Measurements from ENCODE around the gene ANKRD52.
"Not testable (repeated sequence)": the region's sequence is repeated elsewhere in the genome, so short reads cannot be mapped to it uniquely, and the experiment has no call there.

Gene ANKRD52

DNA sequence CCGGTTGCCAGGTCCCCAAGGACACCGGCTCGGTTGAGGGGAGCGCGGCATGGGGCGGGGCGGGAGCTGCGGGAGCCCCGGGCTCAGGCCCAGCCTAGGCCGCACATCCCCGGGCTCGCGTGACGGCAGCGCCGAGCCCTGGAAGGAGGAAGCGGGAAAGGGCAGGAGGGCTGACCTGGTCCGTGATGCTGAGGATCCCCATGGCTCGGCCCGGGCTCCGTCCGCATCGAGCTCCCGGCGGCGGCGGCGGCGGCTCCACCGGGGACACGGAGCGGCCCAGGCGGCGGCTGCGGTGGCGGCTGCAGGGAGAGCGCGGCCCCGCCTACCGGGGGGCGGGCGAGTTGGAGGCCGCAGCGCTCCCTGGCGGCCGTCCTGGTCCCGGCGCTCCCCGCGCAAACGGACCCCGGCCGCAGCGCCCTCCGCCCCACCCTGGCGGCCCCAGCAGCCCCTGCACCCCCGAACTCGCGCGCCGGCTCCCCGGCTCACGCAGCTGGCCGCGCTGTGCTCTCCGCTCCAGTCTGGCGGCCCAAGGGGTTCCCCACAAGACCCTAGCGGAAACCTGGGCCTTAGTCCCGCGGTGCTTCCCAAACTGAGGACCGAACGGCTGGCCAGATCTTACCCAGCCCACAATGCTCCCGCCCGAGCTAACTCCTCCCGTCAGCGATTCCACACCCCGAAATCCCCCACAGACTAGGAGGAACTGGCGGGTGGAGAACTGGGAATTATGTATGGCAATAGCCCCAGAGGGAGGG is at the start of gene ANKRD52:
Gene ANKRD52 (minus strand): TSS at position 317 of the 752 bp plus-strand sequence. CDS start 115 bp downstream, at position 202.
- DNase-seq: peak; percentile 83

DNA sequence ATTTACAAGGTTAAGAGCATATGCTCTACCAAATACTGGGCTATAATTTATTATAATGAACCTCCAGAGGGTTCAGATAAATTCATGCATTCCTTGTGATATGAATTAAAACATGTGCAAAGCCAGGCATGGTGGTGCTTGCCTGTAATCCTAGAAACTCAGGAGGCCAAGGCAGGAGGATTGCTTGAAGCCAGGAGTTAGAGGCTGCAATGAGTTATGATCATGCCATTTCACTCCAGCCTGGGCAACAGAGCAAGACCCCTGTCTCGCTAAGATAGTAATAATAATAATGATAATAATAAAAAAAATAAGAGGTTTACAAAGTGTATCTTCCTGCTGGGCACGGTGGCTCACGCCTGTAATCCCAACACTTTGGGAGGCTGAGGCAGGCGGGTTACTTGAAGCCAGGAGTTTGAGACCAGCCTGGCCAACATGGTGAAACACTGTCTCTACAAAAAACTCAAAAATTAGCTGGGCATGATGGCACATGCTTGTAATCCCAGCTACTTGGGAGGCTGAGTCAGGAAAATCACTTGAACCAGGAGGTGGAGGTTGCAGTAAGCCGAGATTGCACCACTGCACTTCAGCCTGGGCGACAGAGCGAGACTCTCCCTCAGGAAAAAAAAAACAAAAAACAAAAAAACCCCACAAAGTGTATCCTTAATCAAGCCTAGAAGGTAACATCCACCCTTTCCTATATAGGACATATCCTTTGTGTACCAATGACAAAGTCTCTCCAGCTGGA is 49.2 kb upstream of the ANKRD52 start:
- DNase-seq: no peak

DNA sequence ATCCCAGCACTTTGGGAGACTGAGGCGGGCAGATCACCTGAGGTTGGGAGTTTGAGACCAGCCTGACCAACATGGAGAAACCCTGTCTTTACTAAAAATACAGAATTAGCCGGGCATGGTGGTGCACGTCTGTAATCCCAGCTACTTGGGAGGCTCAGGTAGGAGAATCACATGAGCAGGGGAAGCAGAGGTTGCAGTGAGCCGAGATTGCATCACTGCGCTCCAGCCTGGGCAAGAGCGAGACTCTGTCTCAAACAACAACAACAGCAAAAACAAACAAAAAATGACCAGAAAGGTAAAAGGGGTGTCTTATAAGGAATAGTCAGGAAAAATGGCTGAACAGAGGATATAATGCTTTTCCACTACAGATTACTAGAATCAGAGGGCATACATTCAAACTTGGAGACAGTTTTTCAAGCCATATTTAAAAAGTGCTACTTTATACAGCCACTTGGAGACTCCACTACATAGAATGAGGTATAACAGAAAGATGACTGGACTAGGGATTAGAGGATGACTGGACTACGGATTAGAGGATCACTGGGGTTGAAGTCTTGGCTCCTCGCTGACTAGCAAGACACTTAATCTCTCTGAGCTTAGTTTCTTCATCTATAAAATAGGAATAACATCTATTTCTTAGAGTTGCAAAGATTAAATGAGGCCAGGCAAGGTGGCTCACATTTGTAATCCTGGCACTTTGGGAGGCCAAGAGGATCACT is 46.8 kb upstream of the ANKRD52 start:
- DNase-seq: no peak

DNA sequence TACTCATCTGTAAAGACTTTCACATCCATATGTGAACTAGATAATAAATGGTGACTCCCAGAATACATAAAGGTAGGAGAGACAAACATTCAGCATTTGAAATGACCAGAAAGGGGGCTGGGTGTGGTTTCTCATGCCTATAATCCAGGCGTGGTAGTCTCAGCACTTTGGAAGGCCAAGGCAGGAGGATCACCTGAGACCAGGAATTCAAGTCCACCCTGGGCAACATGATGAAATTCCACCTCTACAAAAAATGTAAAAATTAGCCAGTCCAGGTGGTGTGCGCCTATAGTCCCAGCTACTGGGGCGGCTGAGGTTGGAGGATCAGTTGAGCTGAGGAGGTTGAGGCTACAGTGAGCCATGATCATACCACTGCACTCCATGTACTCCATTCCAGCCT is 46.1 kb upstream of the ANKRD52 start:
- no peak for DNase-seq

DNA sequence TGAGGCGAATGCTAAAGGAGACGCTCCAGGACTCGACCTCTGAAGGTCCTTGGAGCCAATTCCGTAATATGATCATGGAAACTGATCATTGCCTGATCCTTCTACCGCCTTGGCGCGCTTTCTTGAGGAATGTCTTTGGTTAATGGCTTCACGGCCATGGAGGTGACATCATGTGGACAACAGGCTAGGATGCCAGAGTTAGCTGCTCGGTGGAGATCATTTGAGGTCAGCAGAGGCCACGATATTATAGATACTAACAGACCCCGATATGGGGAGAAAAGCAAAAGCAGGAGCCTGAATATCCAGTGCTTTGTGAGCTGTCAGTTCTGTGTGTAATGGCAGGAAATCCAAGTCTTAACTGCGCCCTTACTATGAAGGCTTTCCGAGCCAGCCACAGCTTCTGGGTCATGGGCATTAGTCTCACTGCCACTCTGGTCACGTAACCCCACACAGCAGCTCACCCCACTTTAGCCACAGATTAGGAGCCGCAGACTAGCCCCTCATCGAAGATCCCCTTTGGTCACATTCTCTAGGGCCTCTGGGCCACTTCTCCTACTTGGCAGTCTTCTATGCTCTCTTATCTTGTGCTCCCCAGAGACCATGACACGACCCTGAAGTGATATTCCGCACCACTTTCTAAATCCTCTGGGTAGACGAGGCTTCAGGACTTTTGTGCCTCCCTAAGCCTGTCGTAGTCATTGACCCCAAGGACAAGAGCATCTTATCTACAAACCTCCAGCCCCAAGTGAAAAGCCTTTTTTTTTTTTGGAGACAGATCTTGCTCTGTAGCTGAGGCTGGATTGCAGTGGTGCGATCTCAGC is 42.7 kb upstream of the ANKRD52 start:
- DNase-seq: no peak

DNA sequence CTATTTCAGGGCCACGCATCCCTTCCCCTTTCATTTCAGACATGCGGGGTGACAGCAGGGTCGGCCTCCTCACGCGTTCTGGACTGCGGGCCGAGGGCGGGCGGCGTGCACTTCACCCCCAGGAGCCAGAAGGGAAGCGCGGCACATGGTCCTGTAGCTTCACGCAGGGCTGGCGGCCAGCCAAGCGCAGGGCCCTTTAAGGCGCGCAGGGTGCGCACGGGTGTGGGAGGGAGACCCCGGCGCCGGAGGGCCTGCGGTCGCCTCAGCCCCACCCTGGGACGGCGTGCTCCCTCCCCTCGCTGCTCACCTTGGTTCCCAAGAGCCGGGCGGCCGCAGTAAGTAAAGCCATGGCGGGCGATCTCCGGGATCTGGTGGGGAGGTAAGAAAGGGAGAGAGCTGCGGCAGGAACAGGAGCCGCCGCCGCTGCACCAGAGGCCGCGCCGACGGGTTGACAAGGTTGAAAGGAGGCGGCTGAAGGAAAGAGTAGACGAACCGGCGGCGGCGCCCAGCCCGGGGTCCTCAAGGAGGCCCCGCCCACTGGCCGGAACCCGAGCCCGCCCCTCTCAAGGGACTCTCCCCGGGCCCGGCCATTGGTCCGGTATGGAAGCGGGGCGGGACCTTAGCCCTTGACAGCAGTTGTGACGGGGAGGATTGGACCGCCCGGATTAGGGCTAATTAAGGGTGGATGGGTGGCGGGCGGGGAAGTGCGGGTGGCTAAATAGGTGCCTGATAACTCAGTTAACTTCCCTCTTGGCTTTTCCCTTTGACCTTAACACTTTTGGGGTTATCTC is 41.9 kb upstream of the ANKRD52 start, which contains the start of gene CS:
Gene CS (minus strand): TSS at position 478 of the 791 bp plus-strand sequence. CDS start 129 bp downstream, at position 349.
- DNase-seq: peak; percentile 99

DNA sequence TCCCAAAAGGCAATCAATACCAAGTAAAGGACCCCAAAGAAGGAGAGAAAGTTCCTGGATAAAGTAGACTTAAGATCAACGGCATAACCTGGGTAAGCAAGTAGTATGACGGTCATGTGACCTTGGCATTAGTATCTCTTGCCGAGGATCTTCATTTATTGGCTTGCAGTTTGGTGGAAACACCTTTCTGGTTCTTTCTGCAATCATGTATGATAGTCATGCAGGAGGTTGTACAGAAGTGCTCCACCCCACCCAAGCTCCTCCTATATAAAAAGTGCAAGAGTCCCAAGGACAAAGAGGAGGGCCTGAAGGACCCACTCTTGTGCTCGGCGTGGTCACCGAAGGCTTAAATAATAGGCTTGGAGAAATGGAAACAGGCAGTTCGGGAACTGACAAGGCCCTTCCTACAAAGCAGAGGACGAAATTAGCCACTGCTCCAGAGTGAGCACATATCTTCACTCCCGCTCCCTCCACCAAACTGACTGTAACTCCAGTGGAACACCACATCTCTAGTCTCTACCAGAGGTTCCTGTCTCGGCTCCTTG is 41.2 kb upstream of the ANKRD52 start:
- no peak for DNase-seq

DNA sequence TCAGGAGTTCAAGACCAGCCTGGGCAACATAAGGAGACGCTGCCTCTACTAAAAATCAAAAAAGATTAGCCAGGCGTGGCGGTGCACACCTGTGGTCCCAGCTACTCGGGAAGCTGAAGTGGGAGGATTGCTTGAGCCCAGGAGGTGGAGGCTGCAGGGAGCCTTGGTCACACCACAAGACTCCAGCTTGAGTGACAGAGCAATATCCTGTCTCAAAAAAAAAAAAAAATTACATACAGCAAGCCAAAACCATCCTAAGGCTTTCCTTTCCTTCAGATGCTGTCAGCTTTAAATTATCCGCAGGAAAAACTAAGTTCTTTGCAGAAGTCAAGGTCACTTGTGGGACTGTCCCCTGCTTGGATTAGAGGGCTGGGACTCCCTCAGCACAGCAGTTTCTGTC is 40.6 kb upstream of the ANKRD52 start:
- no peak for DNase-seq

DNA sequence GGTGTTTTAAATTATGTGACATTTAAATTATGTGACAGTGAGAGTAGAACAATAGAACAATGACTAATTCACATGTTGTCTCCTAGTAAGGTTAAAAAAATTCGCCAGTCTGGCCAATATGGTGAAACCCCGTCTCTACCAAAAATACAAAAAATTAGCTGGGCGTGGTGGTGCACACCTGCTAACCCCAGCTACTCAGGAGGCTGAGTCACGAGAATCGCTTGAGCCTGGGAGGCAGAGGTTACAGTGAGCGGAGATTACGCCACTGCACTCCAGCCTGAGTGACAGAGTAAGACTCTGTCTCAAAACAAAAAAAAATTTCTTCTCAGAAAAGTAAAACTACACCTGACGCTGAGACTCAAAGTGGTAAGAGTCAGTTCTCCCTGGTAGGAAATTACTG is 39.2 kb upstream of the ANKRD52 start:
- DNase-seq: no peak

DNA sequence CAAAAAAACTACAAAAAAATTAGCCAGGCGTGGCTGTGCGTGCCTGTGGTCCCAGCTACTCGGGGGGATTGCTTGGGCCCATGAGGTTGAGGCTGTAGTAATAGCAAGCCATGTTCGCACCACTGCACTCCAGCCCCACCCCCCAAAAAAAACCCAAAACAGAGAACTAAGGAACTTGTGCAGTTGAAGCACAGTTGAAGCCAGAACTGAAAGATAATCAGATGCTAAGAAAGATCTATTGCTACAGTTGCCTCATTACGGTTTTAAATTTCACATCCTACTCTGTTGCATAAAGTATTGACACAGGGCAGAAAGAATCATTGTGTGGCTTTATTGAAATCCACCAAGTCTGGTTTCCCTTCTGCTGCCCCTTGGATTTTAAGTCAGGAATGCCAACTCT is 38.1 kb upstream of the ANKRD52 start:
- DNase-seq: no peak

DNA sequence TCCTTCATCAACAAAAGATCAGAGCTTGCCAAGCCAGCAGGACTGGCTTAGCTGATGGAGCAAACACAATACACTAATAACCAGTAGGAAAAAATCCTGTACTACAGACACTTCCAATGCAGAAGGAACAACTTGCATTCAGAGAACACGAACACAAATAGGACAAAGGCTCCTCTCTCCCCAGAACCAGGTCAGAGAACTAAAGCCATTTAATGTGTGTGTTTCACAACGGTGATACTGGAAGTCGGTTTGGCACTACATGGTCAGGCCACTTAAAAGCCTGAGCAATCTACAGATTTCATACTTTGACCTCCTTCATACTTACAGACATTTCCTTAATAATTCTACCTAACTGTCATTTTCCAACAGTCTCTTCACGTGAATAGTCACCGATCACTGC is 35.6 kb upstream of the ANKRD52 start:
- no peak for DNase-seq

DNA sequence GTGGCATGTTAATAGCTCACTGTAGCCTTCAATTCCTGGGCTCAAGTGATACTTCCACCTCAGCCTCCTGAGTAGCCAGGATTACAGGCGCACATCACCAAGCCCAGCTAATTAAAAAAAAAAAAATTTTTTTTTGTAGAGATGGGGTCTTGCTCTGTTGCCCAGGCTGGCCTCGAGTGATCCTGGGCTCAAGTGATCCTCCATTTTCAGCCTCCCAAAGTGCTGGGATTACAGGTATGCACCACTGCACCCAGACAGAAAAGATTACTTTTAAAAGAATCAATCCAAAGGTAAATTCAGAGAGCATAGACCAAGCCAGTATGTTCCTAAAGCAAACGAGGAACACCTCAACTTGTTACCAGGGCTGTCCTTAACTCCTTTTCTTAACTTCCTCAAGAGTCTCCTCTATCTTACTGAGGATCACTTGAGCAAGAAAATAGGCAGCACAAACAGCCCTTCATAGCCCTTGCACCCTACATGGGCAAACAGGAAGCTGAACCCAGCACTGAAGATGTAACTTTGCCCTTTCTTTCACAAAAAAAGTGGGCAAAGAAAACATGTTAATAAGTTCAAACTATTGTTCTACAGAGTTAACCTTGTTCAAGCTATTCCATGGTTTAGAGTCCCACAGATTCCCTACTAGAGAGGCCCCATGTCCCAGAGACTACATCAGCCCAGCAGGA is 30.7 kb upstream of the ANKRD52 start:
- DNase-seq: no peak

DNA sequence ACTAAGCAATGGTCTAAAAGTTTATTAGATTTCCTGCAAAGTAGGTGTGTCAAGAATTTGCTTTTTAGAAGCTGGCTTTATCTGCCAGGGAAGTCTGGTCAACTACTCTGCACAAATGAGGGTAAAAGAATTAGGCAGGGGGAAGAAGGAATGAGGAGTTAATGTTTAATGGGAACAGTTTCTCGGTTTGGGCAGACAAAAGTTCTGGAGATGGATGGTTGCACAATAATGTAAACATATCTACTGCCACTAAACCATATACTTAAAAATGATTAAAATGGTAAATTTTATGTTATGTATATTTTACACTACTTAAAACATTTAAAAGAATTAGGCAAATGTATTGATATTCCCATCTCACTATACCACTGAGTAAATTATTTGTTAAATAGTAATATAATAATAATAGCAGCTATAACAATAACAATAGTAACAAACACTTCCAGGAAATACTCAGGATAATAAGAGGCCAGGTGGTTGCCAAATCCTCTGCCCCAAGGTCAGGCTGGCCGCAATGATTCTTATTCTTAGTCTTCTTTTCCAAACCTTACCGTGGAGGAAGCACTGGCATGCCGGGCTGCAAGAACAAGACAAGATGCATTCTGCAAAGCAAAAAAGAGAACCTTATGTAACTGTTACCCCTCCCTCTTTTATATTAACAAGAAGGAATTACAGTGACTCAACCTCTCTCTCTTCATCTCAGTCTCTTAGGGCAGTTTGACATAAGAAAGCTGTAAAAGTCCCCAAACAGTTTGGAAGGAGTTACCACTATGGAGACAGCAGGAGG is 28.1 kb upstream of the ANKRD52 start:
- DNase-seq: no peak

DNA sequence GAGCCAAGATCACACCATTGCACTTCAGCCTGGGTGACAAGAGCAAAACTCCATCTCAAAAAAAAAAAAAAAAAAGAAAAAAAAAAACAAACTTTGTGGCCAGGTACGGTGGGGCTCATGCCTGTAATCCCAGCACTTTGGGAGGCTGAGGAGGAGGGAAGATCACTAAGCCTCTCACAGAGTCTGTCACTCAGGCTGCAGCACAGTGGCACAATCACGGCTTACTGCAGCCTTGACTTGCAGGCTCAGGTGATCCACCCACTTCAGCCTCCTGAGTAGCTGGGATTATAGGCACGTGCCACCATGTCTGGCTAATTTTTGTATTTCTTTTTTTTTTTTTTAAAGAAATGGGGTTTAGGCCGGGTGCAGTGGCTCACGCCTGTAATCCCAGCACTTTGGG is 26.1 kb upstream of the ANKRD52 start:
- DNase-seq: not testable (repeated sequence)

DNA sequence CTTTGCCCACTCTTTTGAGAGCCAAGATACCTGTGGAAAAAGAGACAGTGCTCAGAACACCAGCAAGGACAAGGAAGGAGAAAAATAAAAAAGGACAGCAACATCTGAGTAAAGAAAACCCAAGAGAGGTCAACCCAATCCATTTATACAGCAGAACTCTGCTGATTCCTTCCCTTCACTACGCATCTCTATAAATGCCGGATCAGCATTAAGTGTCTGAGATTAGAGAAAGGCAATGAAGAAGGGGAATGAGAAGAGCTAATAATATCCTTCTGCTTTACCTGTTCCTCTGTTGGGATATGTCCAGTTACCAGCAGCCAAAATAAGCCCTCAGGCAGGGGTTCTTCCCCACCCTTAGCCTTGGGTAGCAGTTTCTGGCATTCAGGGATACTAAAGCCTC is 24.4 kb upstream of the ANKRD52 start:
- no peak for DNase-seq

DNA sequence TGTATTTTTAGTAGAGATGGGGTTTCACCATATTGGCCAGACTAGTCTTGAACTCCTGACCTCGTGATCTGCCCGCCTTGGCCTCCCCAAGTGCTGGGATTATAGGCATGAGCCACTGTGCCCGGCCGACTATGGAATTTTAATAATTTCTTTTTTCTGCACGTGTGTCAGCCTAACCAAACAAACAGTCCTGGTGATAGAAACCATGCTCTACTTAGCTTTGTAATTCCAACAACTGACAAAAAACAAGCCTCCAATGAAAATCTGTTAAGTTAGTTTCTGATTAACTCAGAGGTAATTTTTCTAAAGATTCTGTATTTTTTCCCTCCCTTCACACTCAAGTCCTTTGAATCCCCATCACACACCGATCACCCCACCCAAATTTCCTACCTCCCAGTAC is 23.8 kb upstream of the ANKRD52 start:
- DNase-seq: no peak

DNA sequence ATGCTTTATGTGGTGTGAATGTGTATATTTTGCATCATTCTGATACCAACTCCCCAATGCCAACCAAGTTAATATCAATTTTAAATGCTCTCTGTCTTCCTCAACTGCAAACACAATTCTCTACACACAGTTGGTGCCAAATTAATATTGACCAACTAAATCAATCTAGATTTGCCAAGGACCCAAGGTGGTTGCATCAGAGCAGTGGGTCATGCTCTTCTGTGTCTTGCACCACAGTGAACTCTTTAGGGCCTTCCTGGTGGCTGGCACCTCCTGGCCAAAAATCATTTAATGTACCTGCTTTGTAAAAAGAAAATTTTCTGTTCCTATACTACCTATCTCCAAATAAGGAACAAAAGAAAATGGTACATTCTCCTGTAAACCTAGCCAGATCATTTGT is 22.7 kb upstream of the ANKRD52 start:
- no peak for DNase-seq

DNA sequence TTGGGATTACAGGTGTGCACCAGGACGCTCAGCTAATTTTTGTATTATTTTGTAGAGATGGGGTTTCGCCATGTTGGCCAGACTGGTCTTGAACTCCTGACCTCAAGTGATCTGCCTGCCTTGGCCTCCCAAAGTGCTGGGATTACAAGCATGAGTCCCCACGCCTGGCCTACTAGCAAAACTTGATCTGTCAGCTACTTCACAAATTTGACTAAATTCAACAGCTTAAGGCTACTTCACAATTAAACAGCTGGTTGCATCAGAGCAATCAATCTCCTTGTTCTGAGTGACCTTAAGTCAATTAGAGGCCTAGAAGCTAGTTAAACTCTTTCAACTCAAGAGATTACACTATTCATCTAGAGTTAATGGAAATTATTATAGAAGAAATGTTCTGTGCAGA is 20.7 kb upstream of the ANKRD52 start:
- no peak for DNase-seq

DNA sequence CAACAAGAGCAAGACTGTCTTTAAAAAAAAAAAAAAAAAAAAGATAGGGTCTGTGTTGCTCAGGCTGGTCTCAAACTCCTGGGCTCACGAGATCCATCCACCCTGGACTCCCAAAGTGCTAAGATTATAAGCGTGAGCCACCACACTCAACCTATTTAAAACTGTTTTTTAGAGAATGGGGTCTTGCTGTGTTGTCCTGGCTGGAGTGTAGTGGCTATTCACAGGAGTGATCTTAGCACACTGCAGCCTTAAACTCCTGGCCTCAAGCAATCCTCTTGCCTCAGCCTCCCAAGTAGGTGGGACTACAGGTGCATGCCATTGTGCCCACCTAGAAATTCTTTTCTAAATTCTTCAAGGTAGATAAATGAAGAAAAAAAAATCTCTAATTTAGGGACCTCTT is 16.1 kb upstream of the ANKRD52 start:
- no peak for DNase-seq

DNA sequence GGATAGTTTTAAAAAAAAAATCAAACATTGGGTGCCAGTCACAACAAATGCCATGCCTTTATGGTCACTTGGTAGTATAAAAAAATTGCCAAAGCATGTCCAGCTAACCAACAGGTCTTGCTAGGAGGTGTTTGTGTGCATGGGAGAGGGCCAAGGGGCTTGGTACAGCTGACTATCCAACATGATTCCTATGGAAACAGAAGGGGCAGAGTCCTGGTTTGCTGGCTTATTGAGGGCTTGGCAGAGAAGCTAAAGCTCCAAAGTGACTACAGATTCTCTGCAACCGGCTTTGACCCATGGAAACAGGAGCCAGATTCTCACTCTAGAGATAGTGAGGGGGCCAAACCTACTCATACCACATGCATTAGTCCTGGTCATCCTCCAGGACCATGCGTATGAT is 14.3 kb upstream of the ANKRD52 start:
- not testable (repeated sequence) for DNase-seq
